ENCODE results near the gene SMPD3. TPM values are rescaled to one million over a fixed set of nuclear protein-coding genes. Genes with fewer than 3 reads are reported as not detected.

Gene SMPD3
- total and polyA plus RNA-seq, 9 of the 15 experiments (the other 6 are each of a cell fraction or from before 2014, with no cell fraction given), result 0.03 to 1.2 (median 0.18) TPM

GRCh38 chr16:68479271-68479670, 31.0 kb upstream of the SMPD3 start (continued):
- TF ChIP-seq, protein P1, sequence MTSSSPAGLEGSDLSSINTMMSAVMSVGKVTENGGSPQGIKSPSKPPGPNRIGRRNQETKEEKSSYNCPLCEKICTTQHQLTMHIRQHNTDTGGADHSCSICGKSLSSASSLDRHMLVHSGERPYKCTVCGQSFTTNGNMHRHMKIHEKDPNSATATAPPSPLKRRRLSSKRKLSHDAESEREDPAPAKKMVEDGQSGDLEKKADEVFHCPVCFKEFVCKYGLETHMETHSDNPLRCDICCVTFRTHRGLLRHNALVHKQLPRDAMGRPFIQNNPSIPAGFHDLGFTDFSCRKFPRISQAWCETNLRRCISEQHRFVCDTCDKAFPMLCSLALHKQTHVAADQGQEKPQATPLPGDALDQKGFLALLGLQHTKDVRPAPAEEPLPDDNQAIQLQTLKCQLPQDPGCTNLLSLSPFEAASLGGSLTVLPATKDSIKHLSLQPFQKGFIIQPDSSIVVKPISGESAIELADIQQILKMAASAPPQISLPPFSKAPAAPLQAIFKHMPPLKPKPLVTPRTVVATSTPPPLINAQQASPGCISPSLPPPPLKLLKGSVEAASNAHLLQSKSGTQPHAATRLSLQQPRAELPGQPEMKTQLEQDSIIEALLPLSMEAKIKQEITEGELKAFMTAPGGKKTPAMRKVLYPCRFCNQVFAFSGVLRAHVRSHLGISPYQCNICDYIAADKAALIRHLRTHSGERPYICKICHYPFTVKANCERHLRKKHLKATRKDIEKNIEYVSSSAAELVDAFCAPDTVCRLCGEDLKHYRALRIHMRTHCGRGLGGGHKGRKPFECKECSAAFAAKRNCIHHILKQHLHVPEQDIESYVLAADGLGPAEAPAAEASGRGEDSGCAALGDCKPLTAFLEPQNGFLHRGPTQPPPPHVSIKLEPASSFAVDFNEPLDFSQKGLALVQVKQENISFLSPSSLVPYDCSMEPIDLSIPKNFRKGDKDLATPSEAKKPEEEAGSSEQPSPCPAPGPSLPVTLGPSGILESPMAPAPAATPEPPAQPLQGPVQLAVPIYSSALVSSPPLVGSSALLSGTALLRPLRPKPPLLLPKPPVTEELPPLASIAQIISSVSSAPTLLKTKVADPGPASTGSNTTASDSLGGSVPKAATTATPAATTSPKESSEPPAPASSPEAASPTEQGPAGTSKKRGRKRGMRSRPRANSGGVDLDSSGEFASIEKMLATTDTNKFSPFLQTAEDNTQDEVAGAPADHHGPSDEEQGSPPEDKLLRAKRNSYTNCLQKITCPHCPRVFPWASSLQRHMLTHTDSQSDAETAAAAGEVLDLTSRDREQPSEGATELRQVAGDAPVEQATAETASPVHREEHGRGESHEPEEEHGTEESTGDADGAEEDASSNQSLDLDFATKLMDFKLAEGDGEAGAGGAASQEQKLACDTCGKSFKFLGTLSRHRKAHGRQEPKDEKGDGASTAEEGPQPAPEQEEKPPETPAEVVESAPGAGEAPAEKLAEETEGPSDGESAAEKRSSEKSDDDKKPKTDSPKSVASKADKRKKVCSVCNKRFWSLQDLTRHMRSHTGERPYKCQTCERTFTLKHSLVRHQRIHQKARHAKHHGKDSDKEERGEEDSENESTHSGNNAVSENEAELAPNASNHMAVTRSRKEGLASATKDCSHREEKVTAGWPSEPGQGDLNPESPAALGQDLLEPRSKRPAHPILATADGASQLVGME (CRISPR knock-in tag; IDR thresholded peaks at IDR 0.05), result no peak

DNA sequence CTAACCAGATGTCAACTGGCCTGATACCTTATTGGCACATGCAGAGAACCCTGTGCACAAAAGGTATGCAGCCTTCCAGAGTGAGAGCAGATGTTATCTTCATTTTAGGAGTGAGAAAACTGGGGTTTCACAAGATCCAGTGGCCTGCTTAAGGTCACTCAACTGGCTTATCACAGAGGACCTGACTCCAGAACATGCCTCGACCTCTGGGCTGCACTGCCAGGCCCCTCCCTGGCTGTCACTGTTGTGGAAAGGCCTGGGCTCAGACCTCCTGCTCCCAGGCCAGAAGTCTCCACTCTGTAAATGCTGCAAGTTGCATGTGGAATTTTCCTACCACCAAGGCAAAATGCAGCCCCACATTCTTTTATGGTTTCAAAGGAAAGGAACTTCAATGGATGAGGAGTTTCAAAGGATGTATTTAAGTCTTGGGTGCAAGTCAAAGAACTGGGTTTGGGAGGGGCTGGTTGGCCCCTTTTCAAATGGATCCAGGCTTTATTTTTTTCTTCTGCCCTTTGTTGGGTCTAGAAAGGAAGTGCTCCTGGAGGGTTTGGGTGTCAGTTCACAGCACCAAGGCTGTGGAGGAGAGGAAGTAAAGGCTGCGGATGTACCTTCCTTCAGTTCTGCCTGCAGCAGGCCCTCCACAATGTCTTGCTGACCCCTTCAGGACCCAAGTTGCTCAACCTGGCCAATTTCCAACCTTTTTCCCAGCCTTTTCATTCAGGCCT, 30.4 kb upstream of the SMPD3 start:
- in situ Hi-C loops (cut with MboI), result no loop called here
- peaks cover 0 to 3% of the 10 kb centered on the region in 2 experiments; a peak in 1 of 5 replicates for H3K27me3 ChIP-seq (ENCODE audit: control insufficient read depth in 2 of 2, insufficient read depth in 2 of 2, low read length in 2 of 2)
- H3K9me3 ChIP-seq (replicated peaks; ENCODE audit: control insufficient read depth, insufficient read depth, low read depth, low read length), result no peaks in the 10 kb centered on the region
- H3K79me2 ChIP-seq (ENCODE audit: control insufficient read depth, insufficient read depth, low read length), result no peaks in the 10 kb centered on the region
- no peak overlapping the region for H3K4me3 ChIP-seq
- H3K4me1 ChIP-seq (replicated peaks in 1 of 2; ENCODE audit: control insufficient read depth in 2 of 2, insufficient read depth in 2 of 2, low read length in 2 of 2), result no peaks in the 10 kb centered on the region
- no peaks in the 10 kb centered on the region for H3K36me3 ChIP-seq (ENCODE audit: control insufficient read depth, insufficient read depth, low read length)
- H4K20me1 ChIP-seq (replicated peaks; ENCODE audit: control insufficient read depth, insufficient read depth, low read length), result no peaks in the 10 kb centered on the region
- no peak overlapping the region for H3K27ac ChIP-seq (ENCODE audit: extremely low read depth, low read depth, low read length)
- H3K9ac ChIP-seq (ENCODE audit: insufficient read depth in 1 of 2, low read depth in 2 of 2, low read length in 2 of 2), result no peak overlapping the region
- ATAC-seq (no peak), DNase-seq (ENCODE audit: extremely low read depth in 1 of 4, low spot score in 3 of 4) (no peak), FAIRE-seq (no peak)
- intact Hi-C loops (cut with micrococcal nuclease), result no loop called here
- ChIA-PET CTCF (ENCODE audit: low intra/inter-chr PET ratio) (no interaction called here), POLR2A (no interaction called here)
- no TSS peak for BruUV-seq (replicated peaks)
- H2AFZ ChIP-seq (ENCODE audit: low read depth, low read length), result no peak overlapping the region
- 0% methylated on average over 2 of the region's 2 CpGs for WGBS (ENCODE audit: insufficient coverage, low coverage, missing lambda C conversion rate)
- H3K9me1 ChIP-seq (ENCODE audit: control insufficient read depth, insufficient read depth, low read length), result no peaks in the 10 kb centered on the region
- H3K4me2 ChIP-seq (ENCODE audit: insufficient read depth, low read length), result no peak overlapping the region
- TF ChIP-seq HDAC3 (IDR thresholded peaks at IDR 0.05; ENCODE audit: borderline replicate concordance, partially characterized antibody) (no peak), ZNF644 (tag; IDR thresholded peaks at IDR 0.05; ENCODE audit: low read depth) (no peak), LARP7 (IDR thresholded peaks at IDR 0.05) (no peak), ZNF696 (CRISPR knock-in tag; conservative IDR thresholded peaks at IDR 0.05) (no peak), CEBPZ (IDR thresholded peaks at IDR 0.05; ENCODE audit: borderline replicate concordance, low read depth, low read length) (no peak), NFATC3 (IDR thresholded peaks at IDR 0.05) (no peak)
- TF ChIP-seq, protein P2, sequence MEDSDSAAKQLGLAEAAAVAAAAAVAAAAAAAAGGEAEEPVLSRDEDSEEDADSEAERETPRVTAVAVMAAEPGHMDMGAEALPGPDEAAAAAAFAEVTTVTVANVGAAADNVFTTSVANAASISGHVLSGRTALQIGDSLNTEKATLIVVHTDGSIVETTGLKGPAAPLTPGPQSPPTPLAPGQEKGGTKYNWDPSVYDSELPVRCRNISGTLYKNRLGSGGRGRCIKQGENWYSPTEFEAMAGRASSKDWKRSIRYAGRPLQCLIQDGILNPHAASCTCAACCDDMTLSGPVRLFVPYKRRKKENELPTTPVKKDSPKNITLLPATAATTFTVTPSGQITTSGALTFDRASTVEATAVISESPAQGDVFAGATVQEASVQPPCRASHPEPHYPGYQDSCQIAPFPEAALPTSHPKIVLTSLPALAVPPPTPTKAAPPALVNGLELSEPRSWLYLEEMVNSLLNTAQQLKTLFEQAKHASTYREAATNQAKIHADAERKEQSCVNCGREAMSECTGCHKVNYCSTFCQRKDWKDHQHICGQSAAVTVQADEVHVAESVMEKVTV (CRISPR knock-in tag; IDR thresholded peaks at IDR 0.05), result no peak
